Calu3 (cell line): ENCODE results near the gene ADGRL4. TPM values are rescaled to one million over a fixed set of nuclear protein-coding genes. Genes with fewer than 3 reads are reported as not detected.
"Not testable (repeated sequence)": the region's sequence is repeated elsewhere in the genome, so short reads cannot be mapped to it uniquely, and the experiment has no call there.

Experiments used
- BruUV-seq: library from RNA; stranded (reverse); fragments of 400-500 nt; replicated peaks from 2 replicates; lab custom pipeline; 2021; lab: Mats Ljungman, UMichigan
- CTCF ChIA-PET: fragments of 300-600 bp; sonication (Branson Sonifier 250); formaldehyde crosslinking; loops from one replicate; lab custom pipeline; 2022; ENCODE audit warnings: antibody characterized with exemption; lab: Charles Lee
- DNase-seq: peaks from one replicate; pipeline ENCODE4 v3.0.0; 2022
- H3K27ac Mint-ChIP-seq: one replicate; pipeline ENCODE4 v1.8.0; 2022; ENCODE audit warnings: mixed read lengths; ENCODE audit not compliant: unreplicated experiment
- H3K27me3 Mint-ChIP-seq: one replicate; pipeline ENCODE4 v1.8.0; 2022; ENCODE audit warnings: mixed read lengths; ENCODE audit not compliant: unreplicated experiment
- H3K36me3 Mint-ChIP-seq: one replicate; pipeline ENCODE4 v1.8.0; 2022; ENCODE audit warnings: mild to moderate bottlenecking, moderate library complexity, mixed read lengths; ENCODE audit not compliant: insufficient read depth, unreplicated experiment
- H3K4me1 Mint-ChIP-seq: one replicate; pipeline ENCODE4 v1.8.0; 2022; ENCODE audit warnings: mild to moderate bottlenecking, low read depth, mixed read lengths; ENCODE audit not compliant: unreplicated experiment
- H3K4me3 Mint-ChIP-seq: one replicate; pipeline ENCODE4 v1.8.0; 2022; ENCODE audit warnings: mild to moderate bottlenecking, low read depth, moderate library complexity, mixed read lengths; ENCODE audit not compliant: unreplicated experiment
- H3K9me3 Mint-ChIP-seq: one replicate; pipeline ENCODE4 v1.8.0; 2022; ENCODE audit warnings: low read depth, mixed read lengths; ENCODE audit not compliant: unreplicated experiment
- intact Hi-C: fragments of 100-400 bp; cut with micrococcal nuclease; formaldehyde crosslinking; loops from one replicate; pipeline ENCODE4 v1.10.0; 2022; ENCODE audit not compliant: unreplicated experiment
- total RNA-seq: library from RNA; stranded (reverse); gene quantifications from 2 replicates; pipeline ENCODE4 v1.2.3, GENCODE V29; 2022
- TF ChIP-seq, protein P1 (sequence below): fragments of 200-600 bp; IDR thresholded peaks from one replicate; pipeline ENCODE4 v1.8.0; 2022; ENCODE audit warnings: antibody characterized with exemption; ENCODE audit not compliant: unreplicated experiment

The ADGRL4 gene
- total RNA-seq, 1 experiment from 2014 or later, result not detected

DNA sequence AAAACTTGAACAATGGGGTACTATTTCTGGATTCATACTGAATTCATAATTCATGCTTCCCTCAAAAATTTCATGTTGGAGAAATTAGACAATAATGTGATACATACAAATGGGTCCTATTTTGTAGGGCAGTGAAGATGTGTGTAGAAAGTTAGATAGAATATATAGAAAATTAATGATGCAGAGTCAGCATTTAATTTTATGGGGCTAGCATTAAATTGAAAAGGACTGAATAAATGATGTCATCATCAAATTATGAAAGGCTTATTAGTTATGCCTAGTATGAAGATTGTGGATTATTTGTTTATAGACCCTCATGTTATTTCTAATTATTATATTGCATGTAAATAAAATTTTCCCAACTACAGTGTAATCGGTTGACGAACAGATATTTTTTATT, 119.1 kb downstream of the ADGRL4 start:
- Mint-ChIP-seq H3K36me3 (no peaks in the 10 kb centered on the region), H3K4me3 (no peak overlapping the region), H3K27ac (no peak overlapping the region), H3K27me3 (no peaks in the 10 kb centered on the region), H3K4me1 (peaks cover 16% of the 10 kb centered on the region), H3K9me3 (no peaks in the 10 kb centered on the region)
- CTCF ChIA-PET, result no interaction called here
- no peak for DNase-seq
- TF ChIP-seq, protein P1, sequence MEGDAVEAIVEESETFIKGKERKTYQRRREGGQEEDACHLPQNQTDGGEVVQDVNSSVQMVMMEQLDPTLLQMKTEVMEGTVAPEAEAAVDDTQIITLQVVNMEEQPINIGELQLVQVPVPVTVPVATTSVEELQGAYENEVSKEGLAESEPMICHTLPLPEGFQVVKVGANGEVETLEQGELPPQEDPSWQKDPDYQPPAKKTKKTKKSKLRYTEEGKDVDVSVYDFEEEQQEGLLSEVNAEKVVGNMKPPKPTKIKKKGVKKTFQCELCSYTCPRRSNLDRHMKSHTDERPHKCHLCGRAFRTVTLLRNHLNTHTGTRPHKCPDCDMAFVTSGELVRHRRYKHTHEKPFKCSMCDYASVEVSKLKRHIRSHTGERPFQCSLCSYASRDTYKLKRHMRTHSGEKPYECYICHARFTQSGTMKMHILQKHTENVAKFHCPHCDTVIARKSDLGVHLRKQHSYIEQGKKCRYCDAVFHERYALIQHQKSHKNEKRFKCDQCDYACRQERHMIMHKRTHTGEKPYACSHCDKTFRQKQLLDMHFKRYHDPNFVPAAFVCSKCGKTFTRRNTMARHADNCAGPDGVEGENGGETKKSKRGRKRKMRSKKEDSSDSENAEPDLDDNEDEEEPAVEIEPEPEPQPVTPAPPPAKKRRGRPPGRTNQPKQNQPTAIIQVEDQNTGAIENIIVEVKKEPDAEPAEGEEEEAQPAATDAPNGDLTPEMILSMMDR, result no peak
- intact Hi-C loops, result no loop called here
- no TSS peak for BruUV-seq

DNA sequence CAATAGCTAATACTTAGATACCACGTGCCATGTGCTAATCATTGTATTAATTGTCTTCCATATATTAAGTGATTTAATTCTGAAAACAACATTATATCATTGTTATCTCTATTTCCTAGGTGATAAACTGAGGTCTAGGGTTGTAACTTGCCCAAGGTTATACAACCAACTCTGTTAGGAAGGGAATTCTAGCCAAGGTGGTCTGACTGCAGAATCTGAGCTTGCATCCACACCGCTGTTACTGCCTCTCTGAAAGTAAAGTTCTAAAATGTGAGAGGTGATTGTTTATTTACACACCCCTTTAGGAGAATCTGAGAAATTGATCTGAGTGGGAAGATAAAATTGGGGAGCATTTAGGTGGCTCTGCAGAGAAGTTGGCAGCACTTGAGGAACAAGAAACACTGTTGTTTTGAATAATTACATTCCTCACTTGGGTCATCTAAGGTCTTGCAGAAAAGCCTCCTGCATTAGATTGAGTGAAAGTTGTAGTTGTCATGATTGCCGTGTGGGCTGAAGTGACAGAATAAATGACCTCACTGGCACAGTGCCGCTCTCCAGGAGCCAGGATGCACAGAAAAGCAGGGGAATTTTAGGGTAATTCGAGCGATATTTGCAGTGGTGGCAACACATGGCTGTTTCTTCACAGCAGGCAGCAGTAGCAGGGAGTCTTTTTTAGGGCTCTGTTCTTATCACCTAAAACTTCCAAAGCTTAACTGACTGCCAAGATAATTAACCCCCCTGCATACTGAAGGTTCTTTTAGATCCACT, 121.7 kb downstream of the ADGRL4 start:
- no TSS peak for BruUV-seq
- DNase-seq, result no peak
- H3K9me3 Mint-ChIP-seq, result no peaks in the 10 kb centered on the region
- peaks cover 16% of the 10 kb centered on the region for H3K4me1 Mint-ChIP-seq
- H3K4me3 Mint-ChIP-seq, result no peak overlapping the region
- no peaks in the 10 kb centered on the region for H3K36me3 Mint-ChIP-seq
- TF ChIP-seq, protein P1, result no peak
- CTCF ChIA-PET, result no interaction called here
- H3K27me3 Mint-ChIP-seq, result no peaks in the 10 kb centered on the region
- intact Hi-C loops, result no loop called here
- no peak overlapping the region for H3K27ac Mint-ChIP-seq

DNA sequence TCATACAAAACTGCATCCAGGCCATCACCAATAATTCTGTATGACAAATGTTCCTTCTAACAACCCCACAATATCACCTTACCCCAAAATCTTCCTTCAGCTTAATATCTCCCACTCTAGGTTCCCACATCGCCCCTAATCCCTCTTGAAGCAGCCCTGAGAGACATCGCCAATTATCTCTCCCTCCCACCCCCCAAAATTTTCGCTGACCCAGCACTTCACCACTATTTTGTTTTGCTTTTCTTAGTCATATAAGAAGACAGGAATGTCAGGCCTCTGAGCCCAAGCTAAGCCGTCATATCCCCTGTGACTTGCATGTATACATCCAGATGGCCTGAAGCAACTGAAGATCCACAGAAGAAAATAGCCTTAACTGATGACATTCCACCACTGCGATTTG, 126.3 kb downstream of the ADGRL4 start:
- H3K9me3 Mint-ChIP-seq, result no peaks in the 10 kb centered on the region
- no peaks in the 10 kb centered on the region for H3K27me3 Mint-ChIP-seq
- intact Hi-C loops, result no loop called here
- DNase-seq, result no peak
- BruUV-seq, result no TSS peak
- H3K27ac Mint-ChIP-seq, result no peak overlapping the region
- no peak overlapping the region for H3K4me3 Mint-ChIP-seq
- H3K36me3 Mint-ChIP-seq, result no peaks in the 10 kb centered on the region
- peaks cover 6% of the 10 kb centered on the region for H3K4me1 Mint-ChIP-seq
- TF ChIP-seq, protein P1, result no peak
- CTCF ChIA-PET, result no interaction called here

DNA sequence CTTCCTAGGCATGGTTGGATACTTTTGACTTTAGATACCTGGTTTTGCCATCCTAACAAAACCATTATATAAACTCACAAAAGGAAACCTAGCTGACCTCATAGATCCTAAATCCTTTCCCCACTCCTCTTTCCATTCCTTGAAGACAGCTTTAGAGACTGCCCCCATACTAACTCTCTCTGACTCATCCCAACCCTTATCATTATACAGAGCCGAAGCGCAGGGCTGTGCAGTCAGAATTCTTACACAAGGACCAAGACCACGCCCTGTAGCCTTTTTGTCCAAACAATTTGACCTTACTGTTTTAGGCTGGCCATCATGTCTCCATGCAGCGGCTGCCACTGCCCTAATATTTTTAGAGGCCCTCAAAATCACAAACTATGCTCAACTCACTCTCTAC, 130.5 kb downstream of the ADGRL4 start:
- intact Hi-C loops, H3K27me3 Mint-ChIP-seq, H3K9me3 Mint-ChIP-seq, H3K4me3 Mint-ChIP-seq, DNase-seq, H3K4me1 Mint-ChIP-seq, CTCF ChIA-PET, H3K27ac Mint-ChIP-seq, BruUV-seq, H3K36me3 Mint-ChIP-seq: not testable (repeated sequence)

DNA sequence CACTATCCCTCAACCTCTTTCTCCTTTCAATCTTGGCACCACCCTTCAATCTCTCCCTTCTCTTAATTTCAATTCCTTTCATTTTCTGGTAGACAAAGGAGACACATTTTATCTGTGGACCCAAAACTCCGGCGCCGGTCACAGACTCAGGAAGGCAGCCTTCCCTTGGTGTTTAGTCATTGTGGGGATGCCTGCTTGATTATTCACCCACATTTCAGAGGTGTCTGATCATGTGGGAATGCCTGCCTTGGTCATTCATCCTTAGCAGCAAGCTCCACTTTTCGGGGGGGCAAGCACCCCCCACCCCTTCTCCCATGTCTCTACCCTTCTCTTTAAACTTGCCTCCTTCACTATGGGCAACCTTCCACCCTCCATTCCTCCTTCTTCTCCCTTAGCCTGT, 133.7 kb downstream of the ADGRL4 start:
- CTCF ChIA-PET, H3K4me3 Mint-ChIP-seq, DNase-seq, H3K27ac Mint-ChIP-seq, BruUV-seq, H3K4me1 Mint-ChIP-seq, intact Hi-C loops, H3K27me3 Mint-ChIP-seq, H3K9me3 Mint-ChIP-seq, H3K36me3 Mint-ChIP-seq: not testable (repeated sequence)
